ENCODE results near the gene MUCL1.

The MUCL1 gene, protein sequence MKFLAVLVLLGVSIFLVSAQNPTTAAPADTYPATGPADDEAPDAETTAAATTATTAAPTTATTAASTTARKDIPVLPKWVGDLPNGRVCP

DNA sequence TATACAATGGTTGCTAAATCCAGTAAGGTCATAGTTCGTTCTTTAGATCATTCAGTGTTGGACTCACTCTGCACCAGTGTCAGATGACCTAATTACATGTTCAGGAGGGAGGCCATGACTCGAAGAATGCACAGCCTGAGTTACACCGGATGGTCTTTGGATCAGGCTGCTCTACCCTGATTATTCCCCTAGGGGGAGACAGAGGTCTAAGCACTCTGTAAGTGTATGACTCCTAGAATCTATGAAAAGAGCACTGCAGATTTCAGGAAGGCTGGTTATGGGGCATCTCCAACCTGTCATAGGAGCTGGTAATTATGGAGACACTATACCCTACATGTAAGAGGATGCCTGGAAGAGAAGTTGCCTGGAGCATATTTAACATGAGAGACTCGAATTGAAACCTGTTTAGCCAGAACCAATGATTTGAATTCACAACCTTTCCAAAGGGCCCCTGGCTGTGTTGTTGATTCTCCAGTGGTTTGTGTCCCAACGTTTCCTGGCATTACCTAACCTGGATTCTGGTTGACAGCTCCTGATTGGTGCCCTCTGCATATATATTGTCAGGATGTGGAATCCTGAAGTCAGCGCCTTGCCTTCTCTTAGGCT lies at the start of gene MUCL1:
Gene MUCL1, plus strand, starts transcription at position 584 of the 606 bp plus-strand sequence. CDS start 67 bp downstream, outside the sequence.
- no peaks in the 10 kb centered on the region for H3K36me3 ChIP-seq (ENCODE audit: control insufficient read depth, insufficient read depth, low read length)
- H2AFZ ChIP-seq = peak within 1 kb of the TSS; percentile 30
- H3K79me2 ChIP-seq = no peaks in the 10 kb centered on the region
- TF ChIP-seq, protein P1, sequence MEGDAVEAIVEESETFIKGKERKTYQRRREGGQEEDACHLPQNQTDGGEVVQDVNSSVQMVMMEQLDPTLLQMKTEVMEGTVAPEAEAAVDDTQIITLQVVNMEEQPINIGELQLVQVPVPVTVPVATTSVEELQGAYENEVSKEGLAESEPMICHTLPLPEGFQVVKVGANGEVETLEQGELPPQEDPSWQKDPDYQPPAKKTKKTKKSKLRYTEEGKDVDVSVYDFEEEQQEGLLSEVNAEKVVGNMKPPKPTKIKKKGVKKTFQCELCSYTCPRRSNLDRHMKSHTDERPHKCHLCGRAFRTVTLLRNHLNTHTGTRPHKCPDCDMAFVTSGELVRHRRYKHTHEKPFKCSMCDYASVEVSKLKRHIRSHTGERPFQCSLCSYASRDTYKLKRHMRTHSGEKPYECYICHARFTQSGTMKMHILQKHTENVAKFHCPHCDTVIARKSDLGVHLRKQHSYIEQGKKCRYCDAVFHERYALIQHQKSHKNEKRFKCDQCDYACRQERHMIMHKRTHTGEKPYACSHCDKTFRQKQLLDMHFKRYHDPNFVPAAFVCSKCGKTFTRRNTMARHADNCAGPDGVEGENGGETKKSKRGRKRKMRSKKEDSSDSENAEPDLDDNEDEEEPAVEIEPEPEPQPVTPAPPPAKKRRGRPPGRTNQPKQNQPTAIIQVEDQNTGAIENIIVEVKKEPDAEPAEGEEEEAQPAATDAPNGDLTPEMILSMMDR (IDR thresholded peaks at IDR 0.05) = peak; percentile 57
- H3K4me2 ChIP-seq (ENCODE audit: low read length) = no peak within 1 kb of the TSS
- no peak within 1 kb of the TSS for H3K4me3 ChIP-seq (ENCODE audit: low read depth, low read length)
- no peak within 1 kb of the TSS for H3K9ac ChIP-seq
- H3K27ac ChIP-seq = no peak within 1 kb of the TSS
- no peaks in the 10 kb centered on the region for H3K4me1 ChIP-seq
- no peaks in the 10 kb centered on the region for H3K9me3 ChIP-seq (ENCODE audit: control insufficient read depth, low read length)
- H3K27me3 ChIP-seq (ENCODE audit: control insufficient read depth, insufficient read depth, low read length) = no peaks in the 10 kb centered on the region

DNA sequence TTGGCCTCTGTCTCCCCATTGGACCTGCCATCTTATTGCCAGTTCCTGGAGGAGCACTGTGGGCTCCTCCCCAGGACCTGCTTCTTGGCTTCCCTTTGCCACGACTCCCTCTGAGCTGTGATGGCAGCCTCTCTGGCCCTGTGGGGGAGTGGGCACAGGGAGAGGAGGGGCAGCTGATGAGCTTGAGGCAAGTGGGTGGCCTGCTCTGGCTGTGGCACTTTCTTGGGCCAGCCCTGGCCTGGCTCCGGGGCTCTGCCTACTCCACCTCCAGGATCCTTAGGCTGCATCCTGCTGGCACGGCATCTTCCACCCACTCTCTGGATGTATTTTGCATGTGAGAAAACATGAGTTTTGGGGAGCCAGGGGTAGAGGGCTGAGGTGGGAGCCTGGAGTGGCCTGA lies 32.6 kb upstream of the MUCL1 start:
- H3K27ac ChIP-seq = no peak overlapping the region
- H3K79me2 ChIP-seq = no peaks in the 10 kb centered on the region
- H3K27me3 ChIP-seq (ENCODE audit: control insufficient read depth, insufficient read depth, low read length) = no peaks in the 10 kb centered on the region
- H3K9ac ChIP-seq = no peak overlapping the region
- H3K9me3 ChIP-seq (ENCODE audit: control insufficient read depth, low read length) = no peaks in the 10 kb centered on the region
- H3K4me2 ChIP-seq (ENCODE audit: low read length) = no peak overlapping the region
- no peak overlapping the region for H2AFZ ChIP-seq
- H3K4me1 ChIP-seq = no peaks in the 10 kb centered on the region
- TF ChIP-seq, protein P1 (IDR thresholded peaks at IDR 0.05) = no peak
- no peak overlapping the region for H3K4me3 ChIP-seq (ENCODE audit: low read depth, low read length)
- no peaks in the 10 kb centered on the region for H3K36me3 ChIP-seq (ENCODE audit: control insufficient read depth, insufficient read depth, low read length)

DNA sequence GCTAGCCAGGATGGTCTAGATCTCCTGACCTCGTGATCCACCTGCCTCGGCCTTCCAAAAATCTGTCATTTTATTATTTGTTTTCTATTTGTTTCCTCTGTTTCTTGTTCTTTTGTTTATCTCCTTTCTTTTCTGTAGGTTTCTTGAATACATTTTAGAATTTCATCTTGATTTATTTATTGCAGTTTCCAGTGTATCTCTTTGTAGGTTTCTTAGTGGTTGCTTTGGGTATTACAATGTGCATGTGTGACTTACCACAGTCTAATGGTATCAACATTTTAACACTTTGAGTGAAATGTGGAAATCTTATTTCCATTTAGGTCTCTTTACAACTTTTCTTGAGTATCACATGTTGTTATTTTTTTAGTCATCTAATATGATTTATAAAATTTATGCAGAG lies 29.9 kb upstream of the MUCL1 start:
- Histone ChIP-seq H3K27ac (no peak overlapping the region), H3K27me3 (ENCODE audit: control insufficient read depth, insufficient read depth, low read length) (no peaks in the 10 kb centered on the region), H3K4me2 (ENCODE audit: low read length) (no peak overlapping the region), H3K9me3 (ENCODE audit: control insufficient read depth, low read length) (no peaks in the 10 kb centered on the region), H3K36me3 (ENCODE audit: control insufficient read depth, insufficient read depth, low read length) (no peaks in the 10 kb centered on the region), H3K4me3 (ENCODE audit: low read depth, low read length) (no peak overlapping the region), H2AFZ (no peak overlapping the region), H3K9ac (no peak overlapping the region), H3K79me2 (no peaks in the 10 kb centered on the region), H3K4me1 (no peaks in the 10 kb centered on the region)
- TF ChIP-seq, protein P1 (IDR thresholded peaks at IDR 0.05) = no peak

DNA sequence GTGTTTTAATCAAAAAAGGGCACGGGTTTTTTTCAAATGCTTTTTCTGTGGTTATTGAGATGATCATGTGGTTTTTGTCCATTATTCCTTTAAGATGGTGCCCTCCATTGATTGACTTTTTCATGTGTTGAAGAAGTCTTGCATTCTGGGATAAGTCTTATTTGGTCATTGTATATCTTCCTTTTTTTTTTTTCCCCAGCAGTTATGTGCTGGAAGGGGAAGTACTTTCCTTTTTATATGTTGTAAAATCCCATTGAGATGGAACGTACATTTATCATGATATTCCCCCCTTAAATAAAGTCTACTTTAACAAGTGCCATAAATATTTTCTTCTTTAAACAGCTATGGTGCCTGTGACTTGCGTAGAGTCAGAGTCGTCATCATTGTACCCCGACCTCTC lies 24.8 kb upstream of the MUCL1 start:
- Histone ChIP-seq H3K27ac (no peak overlapping the region), H3K36me3 (ENCODE audit: control insufficient read depth, insufficient read depth, low read length) (no peaks in the 10 kb centered on the region)
- TF ChIP-seq, protein P1 (IDR thresholded peaks at IDR 0.05) = no peak

DNA sequence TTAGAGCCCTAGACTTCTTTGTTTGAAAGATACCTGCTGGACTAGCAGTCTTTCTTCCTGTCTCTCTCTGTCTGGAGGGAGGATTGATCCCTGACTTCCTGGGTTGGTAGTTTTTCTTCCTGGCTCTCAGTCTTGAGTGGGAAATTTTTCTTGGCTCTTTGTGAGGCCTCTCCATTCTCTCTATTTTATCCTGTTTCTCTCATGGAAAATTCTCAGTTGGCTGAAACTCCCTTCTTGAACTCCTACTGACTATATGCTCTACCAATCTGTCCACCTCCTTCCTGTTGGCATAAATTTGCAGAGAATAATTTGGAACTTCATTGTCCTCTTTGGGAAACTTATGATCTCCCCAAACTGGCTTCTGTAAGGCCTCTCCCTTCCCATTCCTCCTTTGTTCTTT lies 24.1 kb upstream of the MUCL1 start:
- H3K4me1 ChIP-seq = no peaks in the 10 kb centered on the region
- TF ChIP-seq, protein P1 (IDR thresholded peaks at IDR 0.05) = no peak

More for the DNA sequence above, 24.8 kb upstream of the MUCL1 start:
- Histone ChIP-seq H3K4me2 (ENCODE audit: low read length) (no peak overlapping the region), H3K9me3 (ENCODE audit: control insufficient read depth, low read length) (no peaks in the 10 kb centered on the region), H3K4me1 (no peaks in the 10 kb centered on the region), H3K9ac (no peak overlapping the region), H3K27me3 (ENCODE audit: control insufficient read depth, insufficient read depth, low read length) (no peaks in the 10 kb centered on the region), H3K79me2 (no peaks in the 10 kb centered on the region), H3K4me3 (ENCODE audit: low read depth, low read length) (no peak overlapping the region), H2AFZ (no peak overlapping the region)

More for the DNA sequence above, 24.1 kb upstream of the MUCL1 start:
- no peak overlapping the region for H3K4me3 ChIP-seq (ENCODE audit: low read depth, low read length)
- H3K79me2 ChIP-seq = no peaks in the 10 kb centered on the region
- H3K9ac ChIP-seq = no peak overlapping the region
- no peak overlapping the region for H2AFZ ChIP-seq
- no peaks in the 10 kb centered on the region for H3K27me3 ChIP-seq (ENCODE audit: control insufficient read depth, insufficient read depth, low read length)
- no peak overlapping the region for H3K27ac ChIP-seq
- H3K36me3 ChIP-seq (ENCODE audit: control insufficient read depth, insufficient read depth, low read length) = no peaks in the 10 kb centered on the region
- H3K9me3 ChIP-seq (ENCODE audit: control insufficient read depth, low read length) = no peaks in the 10 kb centered on the region
- H3K4me2 ChIP-seq (ENCODE audit: low read length) = no peak overlapping the region
